HG02588 (cell line): ENCODE measurements around the gene ENTPD5.
"Not testable (repeated sequence)": the region's sequence is repeated elsewhere in the genome, so short reads cannot be mapped to it uniquely, and the experiment has no call there.

Source experiments
- ATAC-seq: cut with Tn5 transposase; IDR thresholded peaks from one replicate; pipeline ENCODE4 v1.9.1; 2021; ENCODE audit warnings: mild to moderate bottlenecking, moderate library complexity; ENCODE audit not compliant: unreplicated experiment

ENTPD5 gene

DNA sequence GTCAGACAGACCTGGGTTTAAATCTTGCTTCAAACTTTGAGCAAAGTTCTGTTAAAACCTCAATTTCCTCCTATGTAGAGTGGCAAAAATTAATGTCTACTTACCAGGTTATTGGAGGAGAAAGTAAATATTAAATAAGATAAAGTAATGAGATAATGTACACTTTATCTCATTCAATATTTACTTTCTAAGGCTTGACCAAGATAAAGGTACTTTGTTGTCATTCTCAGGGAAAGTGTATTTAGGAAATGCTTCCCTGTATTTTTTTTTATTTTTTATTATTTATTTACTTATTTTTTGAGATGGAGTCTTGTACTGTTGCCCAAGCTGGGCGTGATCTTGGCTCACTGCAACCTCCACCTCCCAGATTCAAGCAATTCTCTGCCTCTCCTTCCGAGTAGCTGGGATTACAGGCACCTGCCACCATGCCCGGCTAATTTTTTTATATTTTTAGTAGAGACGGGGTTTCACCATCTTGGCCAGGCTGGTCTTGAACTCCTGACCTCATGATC lies 73.9 kb downstream of the ENTPD5 start:
- no peak for ATAC-seq

DNA sequence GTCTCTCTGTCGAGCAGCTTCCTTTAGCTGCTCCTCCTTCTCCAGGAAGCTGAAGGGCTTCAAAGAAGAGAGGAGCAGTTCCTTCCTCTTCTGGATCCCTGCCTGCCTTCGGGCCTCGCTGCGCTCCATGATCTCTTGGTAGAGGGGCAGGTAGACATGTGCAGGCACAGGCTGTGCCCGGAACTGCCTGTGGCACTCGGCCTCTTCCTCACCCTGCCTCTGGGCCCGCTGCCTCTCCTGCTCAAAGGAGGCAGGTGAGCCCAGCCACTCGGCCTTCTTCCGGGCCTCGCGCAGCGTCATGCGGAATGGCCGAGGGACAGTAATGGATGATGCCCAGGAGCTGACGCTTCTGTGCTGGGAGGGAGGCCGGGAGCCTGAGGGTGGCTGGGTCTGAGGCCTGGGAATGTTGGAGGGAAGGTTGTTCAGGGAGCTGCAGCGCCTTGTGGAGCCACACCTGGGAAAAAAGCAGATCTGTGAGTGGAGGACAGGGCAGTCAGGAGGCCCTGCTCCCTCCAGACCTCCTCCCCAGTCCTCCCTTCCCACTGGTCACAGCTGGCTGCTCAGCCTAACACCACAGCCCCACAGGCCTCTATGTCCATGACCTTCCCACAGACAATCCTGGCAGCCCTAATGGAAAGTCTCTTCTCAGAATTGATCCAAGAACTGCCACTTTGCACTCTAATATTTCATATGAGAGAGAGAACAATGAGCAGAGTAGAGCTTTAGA lies 74.5 kb downstream of the ENTPD5 start:
- ATAC-seq, result no peak

GRCh38 chr14:73943083-73943482 lies 76.0 kb downstream of the ENTPD5 start:
- ATAC-seq, result no peak

GRCh38 chr14:73942180-73942579 lies 76.9 kb downstream of the ENTPD5 start:
- ATAC-seq, result no peak

- ATAC-seq, result no peak
Observed at GRCh38 chr14:73937012-73937411, 82.1 kb downstream of the ENTPD5 start.

DNA sequence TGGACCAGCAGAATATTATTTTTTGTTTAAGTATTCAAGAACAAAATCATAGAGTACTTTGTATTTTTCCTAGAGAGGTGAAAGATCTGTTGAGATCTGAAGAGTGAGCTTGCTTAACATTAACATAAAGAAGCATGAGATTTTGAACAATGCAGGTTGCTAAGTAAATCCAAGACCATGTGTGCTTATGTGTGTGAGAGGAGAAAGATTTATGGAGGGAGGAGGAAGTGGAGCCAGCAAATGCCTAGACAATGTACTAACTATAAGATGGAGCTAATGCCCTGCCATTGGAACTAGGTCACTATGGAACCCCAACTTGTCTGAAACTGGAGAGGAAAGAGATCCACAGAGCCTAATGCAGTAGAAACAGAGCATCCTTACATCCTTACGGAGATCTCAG lies 82.5 kb downstream of the ENTPD5 start:
- no peak for ATAC-seq

- ATAC-seq, result no peak
Observed at GRCh38 chr14:73935666-73936065, 83.4 kb downstream of the ENTPD5 start.

- ATAC-seq, result no peak
Observed at GRCh38 chr14:73924337-73924736, 94.8 kb downstream of the ENTPD5 start.

GRCh38 chr14:73919457-73919856 lies 99.6 kb downstream of the ENTPD5 start:
- not testable (repeated sequence) for ATAC-seq

GRCh38 chr14:73916324-73916723 lies 102.8 kb downstream of the ENTPD5 start:
- no peak for ATAC-seq

- ATAC-seq, result no peak
Observed at GRCh38 chr14:73913256-73913655, 105.8 kb downstream of the ENTPD5 start.

DNA sequence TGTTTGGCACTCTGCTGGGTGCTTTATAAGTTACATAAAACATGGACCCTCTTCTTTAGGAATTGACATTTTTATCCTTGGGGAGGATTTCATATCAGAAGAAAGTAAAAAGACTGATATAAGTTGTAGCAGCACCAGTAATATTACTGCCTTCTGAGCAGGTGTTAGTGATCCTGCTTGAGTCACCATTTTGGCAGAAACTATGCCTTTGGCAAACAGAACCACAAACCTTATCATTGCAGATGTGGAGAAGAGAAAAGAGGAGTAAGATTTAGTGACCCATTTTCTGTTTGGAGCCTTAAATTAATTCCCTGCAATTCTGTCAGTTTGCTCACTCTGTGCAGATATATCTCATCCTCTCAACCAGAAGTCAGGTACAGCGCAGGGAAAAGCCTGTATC lies 109.4 kb downstream of the ENTPD5 start:
- ATAC-seq, result no peak
